Trophoblast cell (in vitro differentiated cells and primary cell): ENCODE measurements around the gene LYPD6B.
A peak's percentile ranks its signal among the peaks of the same experiment; 100 is the strongest.

Experiments used
- DNase-seq, 2 donors: peaks; one replicate each; pipeline ENCODE4 v3.0.0-alpha.2; 2016
- H2AFZ ChIP-seq: 2 replicates; pipeline ENCODE4 v1.6.1; 2013; ENCODE audit warnings: low read length, moderate library complexity, mild to moderate bottlenecking; ENCODE audit not compliant: insufficient read depth, poor library complexity
- H2AK5ac ChIP-seq: 2 replicates; pipeline ENCODE4 v1.6.1; 2013; ENCODE audit warnings: mild to moderate bottlenecking, low read length
- H2BK120ac ChIP-seq: 2 replicates; pipeline ENCODE4 v1.6.1; 2013; ENCODE audit warnings: low read length, mild to moderate bottlenecking, moderate library complexity; ENCODE audit not compliant: insufficient read depth, poor library complexity
- H2BK12ac ChIP-seq: 2 replicates; pipeline ENCODE4 v1.6.1; 2013; ENCODE audit warnings: mild to moderate bottlenecking, low read length, moderate library complexity
- H2BK5ac ChIP-seq: 2 replicates; pipeline ENCODE4 v1.6.1; 2013; ENCODE audit warnings: low read length, low read depth, moderate library complexity, mild to moderate bottlenecking; ENCODE audit not compliant: poor library complexity
- H3K14ac ChIP-seq: 2 replicates; pipeline ENCODE4 v1.6.1; 2013; ENCODE audit warnings: mild to moderate bottlenecking, low read length
- H3K18ac ChIP-seq: 2 replicates; pipeline ENCODE4 v1.6.1; 2013; ENCODE audit warnings: mild to moderate bottlenecking, low read length
- H3K23ac ChIP-seq: 2 replicates; pipeline ENCODE4 v1.6.1; 2013; ENCODE audit warnings: low read length
- H3K27ac ChIP-seq: 2 replicates; pipeline ENCODE4 v1.5.1; 2013; ENCODE audit warnings: low read depth, mild to moderate bottlenecking, inconsistent platforms, low read length, moderate library complexity
- H3K27me3 ChIP-seq: 2 replicates; pipeline ENCODE4 v1.6.1; 2013; ENCODE audit warnings: inconsistent platforms, mild to moderate bottlenecking, low read length, moderate library complexity; ENCODE audit not compliant: insufficient read depth
- H3K36me3 ChIP-seq, 2 experiments: 1 replicate in 1 of 2; 2 replicates in 1 of 2; pipeline ENCODE4 v1.6.1; 2013; ENCODE audit warnings: low read length in 2 of 2, mild to moderate bottlenecking in 2 of 2, moderate library complexity in 1 of 2; ENCODE audit not compliant: insufficient read depth in 2 of 2, control insufficient read depth in 1 of 2
- H3K4ac ChIP-seq: 2 replicates; pipeline ENCODE4 v1.6.1; 2013; ENCODE audit warnings: low read depth, mild to moderate bottlenecking, low read length, moderate library complexity
- H3K4me1 ChIP-seq, 2 experiments: 1 replicate in 1 of 2; 2 replicates in 1 of 2; pipeline ENCODE4 v1.6.1; 2013; ENCODE audit warnings: low read length in 2 of 2, mild to moderate bottlenecking in 2 of 2, moderate library complexity in 1 of 2; ENCODE audit not compliant: insufficient read depth in 2 of 2, control insufficient read depth in 1 of 2
- H3K4me2 ChIP-seq: 2 replicates; pipeline ENCODE4 v1.6.1; 2013; ENCODE audit warnings: inconsistent platforms, mild to moderate bottlenecking, low read length, moderate library complexity
- H3K4me3 ChIP-seq: 2 replicates; pipeline ENCODE4 v1.5.1; 2013; ENCODE audit warnings: mild to moderate bottlenecking, low read depth, low read length, inconsistent platforms
- H3K79me1 ChIP-seq: one replicate; pipeline ENCODE4 v1.6.1; 2013; ENCODE audit warnings: low read length
- H3K79me2 ChIP-seq: 2 replicates; pipeline ENCODE4 v1.6.1; 2013; ENCODE audit warnings: low read length, mild to moderate bottlenecking; ENCODE audit not compliant: control insufficient read depth, insufficient read depth, poor library complexity
- H3K9ac ChIP-seq: 2 replicates; pipeline ENCODE4 v1.6.1; 2013; ENCODE audit warnings: mild to moderate bottlenecking, low read length
- H3K9me3 ChIP-seq: 2 replicates; pipeline ENCODE4 v1.6.1; 2013; ENCODE audit warnings: low read depth, mild to moderate bottlenecking, control low read depth, inconsistent platforms, low read length; ENCODE audit not compliant: insufficient read depth
- H4K12ac ChIP-seq: 2 replicates; pipeline ENCODE4 v1.6.1; 2013; ENCODE audit warnings: low read depth, mild to moderate bottlenecking, low read length, moderate library complexity
- H4K8ac ChIP-seq: 2 replicates; pipeline ENCODE4 v1.6.1; 2013; ENCODE audit warnings: low read depth, mild to moderate bottlenecking, low read length, moderate library complexity
- H4K91ac ChIP-seq: one replicate; pipeline ENCODE4 v1.6.1; 2013; ENCODE audit warnings: low read depth, mild to moderate bottlenecking, low read length, moderate library complexity
- WGBS: extraction: QIAGEN DNeasy Blood & Tissue Kit; methylation state at CpG from one replicate; pipeline ENCODE4 v1.1.7; 2013; ENCODE audit warnings: missing lambda C conversion rate; ENCODE audit not compliant: insufficient read length, insufficient coverage; ENCODE audit errors: extremely low coverage; 5-methylcytosine and 5-hydroxymethylcytosine counted together

Gene LYPD6B

DNA sequence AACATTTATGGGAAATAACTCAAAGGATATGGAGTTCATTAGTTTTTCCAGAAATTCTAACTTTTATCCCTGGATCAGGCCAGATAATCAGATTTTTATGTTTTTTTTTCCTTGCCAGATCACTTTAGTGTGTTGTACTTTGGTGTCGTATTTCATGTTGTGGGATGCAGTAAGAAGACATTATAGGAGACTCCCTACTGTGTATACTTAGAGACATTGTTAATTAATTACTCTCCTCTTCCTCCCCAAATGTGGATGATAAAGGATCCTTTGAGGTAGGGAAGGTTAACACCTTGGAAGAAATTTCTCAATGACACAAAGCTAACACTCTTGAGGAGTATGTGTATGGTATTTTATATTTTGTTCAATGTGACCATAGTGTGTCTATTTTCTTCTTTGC is 120.5 kb downstream of the LYPD6B start:
- no peak for DNase-seq
- whole genome bisulfite sequencing, result no CpG with 5 or more reads among the region's 1 CpG
- H3K18ac ChIP-seq, result no peak overlapping the region
- no peak overlapping the region for H2AK5ac ChIP-seq
- no peak overlapping the region for H3K9ac ChIP-seq
- H3K4me1 ChIP-seq, result peaks cover 10 to 24% of the 10 kb centered on the region in 2 experiments
- H2BK12ac ChIP-seq, result no peak overlapping the region
- no peaks in the 10 kb centered on the region for H3K36me3 ChIP-seq
- H2BK120ac ChIP-seq, result no peak overlapping the region
- no peaks in the 10 kb centered on the region for H3K79me2 ChIP-seq
- peaks cover 15% of the 10 kb centered on the region for H3K79me1 ChIP-seq
- no peak overlapping the region for H3K4ac ChIP-seq
- no peak overlapping the region for H2BK5ac ChIP-seq
- no peak overlapping the region for H3K4me2 ChIP-seq
- no peak overlapping the region for H3K4me3 ChIP-seq
- H3K27me3 ChIP-seq, result no peaks in the 10 kb centered on the region
- no peak overlapping the region for H2AFZ ChIP-seq
- H3K27ac ChIP-seq, result no peak overlapping the region
- no peak overlapping the region for H4K91ac ChIP-seq
- no peak overlapping the region for H4K8ac ChIP-seq
- no peak overlapping the region for H3K23ac ChIP-seq
- no peak overlapping the region for H3K14ac ChIP-seq
- H4K12ac ChIP-seq, result no peak overlapping the region
- H3K9me3 ChIP-seq, result no peaks in the 10 kb centered on the region

DNA sequence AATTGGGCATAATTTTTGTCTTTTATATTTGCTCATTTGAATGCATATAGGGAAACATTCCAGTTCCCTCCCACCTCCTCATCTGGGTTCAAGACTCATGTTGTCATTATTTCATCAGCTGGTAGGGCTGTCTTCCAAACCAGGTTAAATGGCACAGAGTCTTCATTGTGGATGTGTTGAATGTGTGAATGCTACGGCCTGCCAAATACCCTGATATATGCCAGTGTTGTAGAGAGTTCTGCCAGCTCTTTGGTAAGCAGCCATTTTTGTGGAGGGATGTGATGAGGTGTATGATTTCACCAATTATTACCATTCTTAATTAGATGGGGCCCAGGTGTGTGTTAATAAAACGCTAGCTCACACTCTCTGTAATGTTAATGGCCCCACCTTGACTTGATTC is 121.7 kb downstream of the LYPD6B start:
- Histone ChIP-seq H3K79me2 (peaks cover 2% of the 10 kb centered on the region), H3K27ac (peak overlapping the region; percentile 95), H2BK120ac (peak overlapping the region; percentile 49), H2BK12ac (peak overlapping the region; percentile 89), H2AFZ (no peak overlapping the region), H3K79me1 (peaks cover 19% of the 10 kb centered on the region), H3K4me3 (no peak overlapping the region), H3K4ac (peak overlapping the region; percentile 23), H3K18ac (peak overlapping the region; percentile 62), H4K8ac (no peak overlapping the region), H2AK5ac (peak overlapping the region; percentile 51), H3K4me1 (peaks cover 14 to 32% of the 10 kb centered on the region in 2 experiments), H3K14ac (no peak overlapping the region), H3K4me2 (peak overlapping the region; percentile 9), H4K91ac (peak overlapping the region; percentile 60), H3K9ac (no peak overlapping the region), H3K9me3 (no peaks in the 10 kb centered on the region), H3K23ac (no peak overlapping the region), H2BK5ac (peak overlapping the region; percentile 57), H3K27me3 (no peaks in the 10 kb centered on the region), H4K12ac (no peak overlapping the region), H3K36me3 (no peaks in the 10 kb centered on the region)
- DNase-seq, result no peak
- no CpG with 5 or more reads among the region's 2 CpGs for WGBS

DNA sequence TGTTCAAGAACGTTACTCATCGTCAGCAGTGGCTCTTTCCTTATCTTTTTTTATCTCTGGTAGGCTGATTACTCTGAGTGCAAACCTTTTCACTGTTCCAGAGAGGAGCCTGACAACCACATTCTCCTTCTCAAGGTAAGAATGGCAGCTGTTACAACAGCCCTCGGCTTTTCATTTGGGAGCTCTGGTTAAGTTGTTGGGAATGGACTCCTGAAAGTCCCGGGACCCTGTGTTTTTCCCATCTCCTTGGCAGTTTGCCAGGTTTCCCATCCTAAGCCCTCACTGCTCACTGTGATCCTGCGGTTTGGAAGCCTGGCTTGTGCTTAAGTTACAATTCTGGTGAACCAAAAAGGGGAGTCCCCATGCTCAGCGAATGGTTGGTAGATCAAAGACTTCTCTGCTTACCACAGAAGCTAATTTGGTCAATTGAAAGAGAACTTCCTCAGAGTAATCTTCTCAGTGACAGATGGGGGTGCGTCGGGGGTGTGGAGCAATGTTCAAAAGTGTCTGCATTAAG is 122.3 kb downstream of the LYPD6B start:
- H3K27me3 ChIP-seq, result no peaks in the 10 kb centered on the region
- H3K14ac ChIP-seq, result peak overlapping the region; percentile 71
- peak overlapping the region; percentile 12 for H4K8ac ChIP-seq
- DNase-seq, result peak; percentile 66 to 87
- peak overlapping the region; percentile 63 for H2BK5ac ChIP-seq
- H3K4me2 ChIP-seq, result peak overlapping the region; percentile 41
- H2AFZ ChIP-seq, result no peak overlapping the region
- peak overlapping the region; percentile 11 for H2BK12ac ChIP-seq
- H3K9ac ChIP-seq, result no peak overlapping the region
- peaks cover 14 to 27% of the 10 kb centered on the region in 2 experiments for H3K4me1 ChIP-seq
- peak overlapping the region; percentile 95 for H3K27ac ChIP-seq
- H3K79me1 ChIP-seq, result peaks cover 19% of the 10 kb centered on the region
- H4K12ac ChIP-seq, result no peak overlapping the region
- H3K9me3 ChIP-seq, result no peaks in the 10 kb centered on the region
- no peaks in the 10 kb centered on the region for H3K36me3 ChIP-seq
- peak overlapping the region; percentile 4 for H3K4ac ChIP-seq
- H3K23ac ChIP-seq, result no peak overlapping the region
- peaks cover 2% of the 10 kb centered on the region for H3K79me2 ChIP-seq
- H2AK5ac ChIP-seq, result no peak overlapping the region
- WGBS, result no CpG with 5 or more reads among the region's 8 CpGs
- H3K18ac ChIP-seq, result no peak overlapping the region
- peak overlapping the region; percentile 56 for H4K91ac ChIP-seq
- H2BK120ac ChIP-seq, result peak overlapping the region; percentile 19
- H3K4me3 ChIP-seq, result no peak overlapping the region

DNA sequence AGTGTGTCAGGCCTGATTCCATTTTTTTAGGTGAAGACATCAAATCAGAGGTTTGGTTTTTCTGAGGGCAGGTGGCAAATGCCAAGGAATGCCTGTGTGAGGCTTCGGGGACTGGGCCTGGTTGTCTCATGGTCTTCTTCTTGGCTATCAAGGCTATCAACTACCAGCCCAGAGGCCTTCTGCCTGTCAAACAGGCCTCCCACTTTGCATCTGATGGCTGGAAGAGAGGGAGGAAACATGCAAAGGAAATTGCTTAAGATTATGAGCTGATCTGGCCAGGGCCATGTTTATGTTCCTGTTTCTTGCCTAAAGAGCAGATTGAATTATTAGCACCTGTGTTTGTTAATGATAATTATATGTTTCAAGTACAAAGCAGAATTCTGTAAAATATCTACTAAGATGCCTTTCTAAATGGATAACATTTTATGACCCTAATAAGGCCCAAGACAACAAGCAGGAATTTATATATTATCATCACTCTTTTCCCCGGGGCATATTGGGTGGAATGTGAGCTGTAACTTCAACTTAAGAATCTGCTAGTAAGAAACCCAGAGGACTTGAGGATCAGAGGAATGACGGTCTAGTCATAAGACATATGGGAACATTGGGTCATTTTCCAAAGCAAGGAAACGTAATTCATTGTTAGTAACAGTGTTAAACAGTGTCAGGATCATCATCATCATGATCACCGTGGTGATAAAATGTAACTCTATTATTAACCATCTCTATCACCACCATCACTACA is 123.2 kb downstream of the LYPD6B start:
- Histone ChIP-seq H2BK12ac (peak overlapping the region; percentile 61), H3K4me1 (peaks cover 19 to 31% of the 10 kb centered on the region in 2 experiments), H3K27me3 (no peaks in the 10 kb centered on the region), H3K36me3 (no peaks in the 10 kb centered on the region), H4K12ac (no peak overlapping the region), H3K9ac (no peak overlapping the region), H3K4me2 (no peak overlapping the region), H4K8ac (no peak overlapping the region), H2BK120ac (peak overlapping the region; percentile 18), H3K79me2 (peaks cover 2% of the 10 kb centered on the region), H4K91ac (peak overlapping the region; percentile 78), H3K4me3 (no peak overlapping the region), H2BK5ac (peak overlapping the region; percentile 39), H2AFZ (no peak overlapping the region), H3K9me3 (no peaks in the 10 kb centered on the region), H3K14ac (peak overlapping the region; percentile 14), H3K27ac (peak overlapping the region; percentile 95), H3K4ac (peak overlapping the region; percentile 12), H3K18ac (no peak overlapping the region), H2AK5ac (no peak overlapping the region), H3K23ac (no peak overlapping the region), H3K79me1 (peaks cover 21% of the 10 kb centered on the region)
- no CpG with 5 or more reads among the region's 5 CpGs for WGBS
- DNase-seq, result peak; percentile 81 to 99
